ENCODE data around the gene NOS1.

Gene NOS1

GRCh38 chr12:117279606-117280005, 81.8 kb downstream of the NOS1 start:
- no peak for TF ChIP-seq ZFX (IDR thresholded peaks at IDR 0.05; ENCODE audit: borderline replicate concordance)
- TF ChIP-seq, protein P1, sequence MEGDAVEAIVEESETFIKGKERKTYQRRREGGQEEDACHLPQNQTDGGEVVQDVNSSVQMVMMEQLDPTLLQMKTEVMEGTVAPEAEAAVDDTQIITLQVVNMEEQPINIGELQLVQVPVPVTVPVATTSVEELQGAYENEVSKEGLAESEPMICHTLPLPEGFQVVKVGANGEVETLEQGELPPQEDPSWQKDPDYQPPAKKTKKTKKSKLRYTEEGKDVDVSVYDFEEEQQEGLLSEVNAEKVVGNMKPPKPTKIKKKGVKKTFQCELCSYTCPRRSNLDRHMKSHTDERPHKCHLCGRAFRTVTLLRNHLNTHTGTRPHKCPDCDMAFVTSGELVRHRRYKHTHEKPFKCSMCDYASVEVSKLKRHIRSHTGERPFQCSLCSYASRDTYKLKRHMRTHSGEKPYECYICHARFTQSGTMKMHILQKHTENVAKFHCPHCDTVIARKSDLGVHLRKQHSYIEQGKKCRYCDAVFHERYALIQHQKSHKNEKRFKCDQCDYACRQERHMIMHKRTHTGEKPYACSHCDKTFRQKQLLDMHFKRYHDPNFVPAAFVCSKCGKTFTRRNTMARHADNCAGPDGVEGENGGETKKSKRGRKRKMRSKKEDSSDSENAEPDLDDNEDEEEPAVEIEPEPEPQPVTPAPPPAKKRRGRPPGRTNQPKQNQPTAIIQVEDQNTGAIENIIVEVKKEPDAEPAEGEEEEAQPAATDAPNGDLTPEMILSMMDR (IDR thresholded peaks at IDR 0.05) = no peak
- H3K27ac ChIP-seq = no peak overlapping the region

- H3K27ac ChIP-seq = no peak overlapping the region
- no peak for TF ChIP-seq ZFX (IDR thresholded peaks at IDR 0.05; ENCODE audit: borderline replicate concordance)
- TF ChIP-seq, protein P1 (IDR thresholded peaks at IDR 0.05) = no peak
These were observed 83.6 kb downstream of the NOS1 start for GRCh38 chr12:117277875-117278274.

GRCh38 chr12:117273091-117273490, 88.3 kb downstream of the NOS1 start:
- TF ChIP-seq ZFX (IDR thresholded peaks at IDR 0.05; ENCODE audit: borderline replicate concordance) = no peak
- TF ChIP-seq, protein P1 (IDR thresholded peaks at IDR 0.05) = no peak
- no peak overlapping the region for H3K27ac ChIP-seq

- TF ChIP-seq ZFX (IDR thresholded peaks at IDR 0.05; ENCODE audit: borderline replicate concordance) = no peak
- TF ChIP-seq, protein P1 (IDR thresholded peaks at IDR 0.05) = no peak
- H3K27ac ChIP-seq = no peak overlapping the region
These were observed 88.7 kb downstream of the NOS1 start for GRCh38 chr12:117272690-117273089.

DNA sequence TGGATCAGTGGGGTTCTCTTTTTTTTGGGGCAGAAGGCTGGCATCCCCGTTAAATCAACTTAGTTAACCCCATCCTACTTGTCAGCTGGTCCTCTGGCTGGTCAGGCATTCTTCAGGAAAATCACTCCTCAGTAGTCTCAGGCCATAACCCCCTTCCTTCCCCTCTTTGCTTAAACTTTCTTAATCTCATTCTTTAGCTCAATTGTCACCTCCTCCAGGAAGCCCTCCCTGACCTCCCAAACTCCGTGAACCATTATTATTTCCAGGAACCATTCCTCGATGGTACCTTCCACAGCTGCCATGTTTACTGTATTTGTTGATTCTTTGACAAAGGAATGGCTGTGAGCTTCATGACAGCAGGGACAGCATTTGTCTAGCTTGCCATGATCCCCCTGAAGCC, 98.7 kb downstream of the NOS1 start:
- H3K27ac ChIP-seq = no peak overlapping the region
- TF ChIP-seq, protein P1 (IDR thresholded peaks at IDR 0.05) = no peak
- no peak for TF ChIP-seq ZFX (IDR thresholded peaks at IDR 0.05; ENCODE audit: borderline replicate concordance)

GRCh38 chr12:117261247-117261646, 100.2 kb downstream of the NOS1 start:
- no peak overlapping the region for H3K27ac ChIP-seq
- no peak for TF ChIP-seq ZFX (IDR thresholded peaks at IDR 0.05; ENCODE audit: borderline replicate concordance)
- TF ChIP-seq, protein P1 (IDR thresholded peaks at IDR 0.05) = no peak

- H3K27ac ChIP-seq = no peak overlapping the region
- TF ChIP-seq, protein P1 (IDR thresholded peaks at IDR 0.05) = no peak
- TF ChIP-seq ZFX (IDR thresholded peaks at IDR 0.05; ENCODE audit: borderline replicate concordance) = no peak
These were observed 106.0 kb downstream of the NOS1 start for GRCh38 chr12:117255386-117255785.

Data from 22Rv1 (cell line).